WTC11 (cell line): Measurements from ENCODE around the gene LRIG1. TPM values are rescaled to one million over a fixed set of nuclear protein-coding genes. Genes with fewer than 3 reads are reported as not detected.

Experiments used
- ATAC-seq: fragments of 200-7000 bp; cut with Tn5 transposase; 2 replicates; pipeline ENCODE4 v1.10.0; 2021; ENCODE audit warnings: mild to moderate bottlenecking, moderate library complexity
- CTCF ChIA-PET: fragments of 300-600 bp; sonication (Branson Sonifier 250); formaldehyde crosslinking; loops from one replicate; lab custom pipeline; 2021; ENCODE audit warnings: antibody characterized with exemption; lab: Charles Lee
- POLR2A ChIA-PET: fragments of 350-600 bp; sonication (Branson Sonifier 250); formaldehyde crosslinking; loops from one replicate; lab custom pipeline; 2021; ENCODE audit warnings: antibody characterized with exemption; lab: Charles Lee
- DNase-seq: peaks from one replicate; pipeline ENCODE4 v3.0.0; 2021; ENCODE audit warnings: low spot score
- H3K27ac Mint-ChIP-seq: 2 replicates; pipeline ENCODE4 v1.8.0; 2021; ENCODE audit warnings: mixed read lengths
- H3K27me3 Mint-ChIP-seq: 2 replicates; pipeline ENCODE4 v1.8.0; 2021; ENCODE audit warnings: low read depth, mild to moderate bottlenecking, moderate library complexity, mixed read lengths
- H3K36me3 Mint-ChIP-seq: 2 replicates; pipeline ENCODE4 v1.8.0; 2021; ENCODE audit warnings: mixed read lengths
- H3K4me1 Mint-ChIP-seq: 2 replicates; pipeline ENCODE4 v1.8.0; 2022; ENCODE audit warnings: mixed read lengths
- H3K4me3 Mint-ChIP-seq: 2 replicates; pipeline ENCODE4 v1.8.0; 2021; ENCODE audit warnings: mild to moderate bottlenecking, moderate library complexity, mixed read lengths
- H3K9me3 Mint-ChIP-seq: 2 replicates; pipeline ENCODE4 v1.8.0; 2021; ENCODE audit warnings: mixed read lengths
- ATF1 ChIP-seq: sonication (generic); formaldehyde crosslinking; IDR thresholded peaks from 2 replicates; pipeline ENCODE4 v1.8.1; 2023; ENCODE audit warnings: mild to moderate bottlenecking, moderate library complexity, missing genetic modification reagents
- ELF4 ChIP-seq: sonication (generic); formaldehyde crosslinking; IDR thresholded peaks from 2 replicates; pipeline ENCODE4 v1.8.1; 2022; ENCODE audit warnings: low read depth, mild to moderate bottlenecking, moderate library complexity, missing genetic modification reagents
- FOXJ3 ChIP-seq: sonication (generic); formaldehyde crosslinking; IDR thresholded peaks from 2 replicates; pipeline ENCODE4 v1.9.0; 2021; ENCODE audit warnings: missing genetic modification reagents, mild to moderate bottlenecking, borderline replicate concordance
- JAZF1 ChIP-seq: fragments of 250-450 bp; sonication (Bioruptor Pico); IDR thresholded peaks from 2 replicates; pipeline ENCODE4 v1.9.0; 2021; ENCODE audit warnings: moderate library complexity, mild to moderate bottlenecking, inconsistent platforms
- KAT7 ChIP-seq: sonication (generic); formaldehyde crosslinking; IDR thresholded peaks from 2 replicates; pipeline ENCODE4 v1.8.1; 2023; ENCODE audit warnings: missing genetic modification reagents, mild to moderate bottlenecking, borderline replicate concordance
- NFATC4 ChIP-seq: fragments of 250-450 bp; sonication (Bioruptor Pico); IDR thresholded peaks from 2 replicates; pipeline ENCODE4 v1.9.0; 2021; ENCODE audit warnings: mild to moderate bottlenecking
- NR2C2 ChIP-seq: sonication (generic); formaldehyde crosslinking; IDR thresholded peaks from 2 replicates; pipeline ENCODE4 v1.8.0; 2022; ENCODE audit warnings: mild to moderate bottlenecking, missing genetic modification reagents
- RELA ChIP-seq: sonication (generic); formaldehyde crosslinking; IDR thresholded peaks from 2 replicates; pipeline ENCODE4 v1.8.1; 2022; ENCODE audit warnings: missing genetic modification reagents, mild to moderate bottlenecking, borderline replicate concordance
- SMAD4 ChIP-seq: sonication (generic); formaldehyde crosslinking; IDR thresholded peaks from 2 replicates; pipeline ENCODE4 v1.8.0; 2022; ENCODE audit warnings: mild to moderate bottlenecking, missing genetic modification reagents
- SP1 ChIP-seq: sonication (generic); formaldehyde crosslinking; conservative IDR thresholded peaks from 2 replicates; pipeline ENCODE4 v1.8.1; 2022; ENCODE audit warnings: missing genetic modification reagents
- ZNF121 ChIP-seq: sonication (generic); formaldehyde crosslinking; IDR thresholded peaks from 2 replicates; pipeline ENCODE4 v1.8.0; 2023; ENCODE audit warnings: missing genetic modification reagents
- ZNF416 ChIP-seq: fragments of 250-450 bp; sonication (Bioruptor Pico); IDR thresholded peaks from 2 replicates; pipeline ENCODE4 v1.9.0; 2021; ENCODE audit warnings: mild to moderate bottlenecking, inconsistent platforms
- ZNF671 ChIP-seq: fragments of 250-450 bp; sonication (Bioruptor Pico); IDR thresholded peaks from 2 replicates; pipeline ENCODE4 v1.8.0; 2021; ENCODE audit warnings: mild to moderate bottlenecking
- total RNA-seq: library from RNA; stranded (reverse); gene quantifications from 3 replicates; pipeline ENCODE4 v1.2.3, GENCODE V29; 2021
- TF ChIP-seq, protein P1 (sequence below): sonication (generic); formaldehyde crosslinking; IDR thresholded peaks from 2 replicates; pipeline ENCODE4 v1.8.0; 2022; ENCODE audit warnings: mild to moderate bottlenecking, missing genetic modification reagents
- TF ChIP-seq, protein P2 (sequence below): sonication (generic); formaldehyde crosslinking; conservative IDR thresholded peaks from 2 replicates; pipeline ENCODE4 v1.8.1; 2022; ENCODE audit warnings: mild to moderate bottlenecking, missing genetic modification reagents
- TF ChIP-seq, protein P3 (sequence below): fragments of 250-450 bp; sonication (Bioruptor Pico); conservative IDR thresholded peaks from 2 replicates; pipeline ENCODE4 v1.9.0; 2021; ENCODE audit warnings: mild to moderate bottlenecking
- TF ChIP-seq, protein P4 (sequence below): fragments of 250-450 bp; sonication (Bioruptor Pico); IDR thresholded peaks from 2 replicates; pipeline ENCODE4 v1.9.0; 2021; ENCODE audit warnings: mild to moderate bottlenecking, borderline replicate concordance
- TF ChIP-seq, protein P5 (sequence below): fragments of 250-450 bp; sonication (Bioruptor Pico); IDR thresholded peaks from 2 replicates; pipeline ENCODE4 v1.9.0; 2021; ENCODE audit warnings: moderate library complexity, mild to moderate bottlenecking, inconsistent platforms, borderline replicate concordance
- TF ChIP-seq, protein P6 (sequence below): sonication (generic); formaldehyde crosslinking; IDR thresholded peaks from 2 replicates; pipeline ENCODE4 v1.8.1; 2022; ENCODE audit warnings: mild to moderate bottlenecking, missing genetic modification reagents, moderate library complexity, borderline replicate concordance
- TF ChIP-seq, protein P7 (sequence below): sonication (generic); formaldehyde crosslinking; IDR thresholded peaks from 2 replicates; pipeline ENCODE4 v1.8.1; 2022; ENCODE audit warnings: low read depth, mild to moderate bottlenecking, moderate library complexity, missing genetic modification reagents, borderline replicate concordance

The LRIG1 gene
- total RNA-seq, 1 experiment from 2014 or later = 105 TPM

DNA sequence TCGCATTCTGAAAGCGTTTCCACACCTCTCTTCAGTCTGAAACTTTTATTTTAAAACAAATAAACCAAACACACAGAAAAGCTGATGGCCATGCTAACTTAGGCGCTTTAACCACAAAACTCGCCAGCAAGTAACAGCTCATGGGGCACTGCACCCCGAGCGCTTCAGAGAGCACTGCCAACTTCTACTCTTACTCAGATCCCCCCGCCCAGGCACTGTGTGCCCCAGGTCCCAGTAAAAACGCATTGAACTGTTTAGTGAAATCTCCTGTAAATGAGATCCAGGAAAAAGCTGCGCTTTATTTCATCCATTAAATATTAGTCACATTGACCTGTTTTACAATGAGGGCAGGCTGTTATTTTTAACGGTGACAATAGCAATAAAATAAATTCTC lies 99.7 kb downstream of the LRIG1 start:
- no peak for TF ChIP-seq SMAD4 (CRISPR knock-in tag)
- TF ChIP-seq, protein P1, sequence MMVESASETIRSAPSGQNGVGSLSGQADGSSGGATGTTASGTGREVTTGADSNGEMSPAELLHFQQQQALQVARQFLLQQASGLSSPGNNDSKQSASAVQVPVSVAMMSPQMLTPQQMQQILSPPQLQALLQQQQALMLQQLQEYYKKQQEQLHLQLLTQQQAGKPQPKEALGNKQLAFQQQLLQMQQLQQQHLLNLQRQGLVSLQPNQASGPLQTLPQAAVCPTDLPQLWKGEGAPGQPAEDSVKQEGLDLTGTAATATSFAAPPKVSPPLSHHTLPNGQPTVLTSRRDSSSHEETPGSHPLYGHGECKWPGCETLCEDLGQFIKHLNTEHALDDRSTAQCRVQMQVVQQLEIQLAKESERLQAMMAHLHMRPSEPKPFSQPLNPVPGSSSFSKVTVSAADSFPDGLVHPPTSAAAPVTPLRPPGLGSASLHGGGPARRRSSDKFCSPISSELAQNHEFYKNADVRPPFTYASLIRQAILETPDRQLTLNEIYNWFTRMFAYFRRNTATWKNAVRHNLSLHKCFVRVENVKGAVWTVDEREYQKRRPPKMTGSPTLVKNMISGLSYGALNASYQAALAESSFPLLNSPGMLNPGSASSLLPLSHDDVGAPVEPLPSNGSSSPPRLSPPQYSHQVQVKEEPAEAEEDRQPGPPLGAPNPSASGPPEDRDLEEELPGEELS (CRISPR knock-in tag) = no peak
- no peak for TF ChIP-seq NR2C2 (CRISPR knock-in tag)
- TF ChIP-seq, protein P2, sequence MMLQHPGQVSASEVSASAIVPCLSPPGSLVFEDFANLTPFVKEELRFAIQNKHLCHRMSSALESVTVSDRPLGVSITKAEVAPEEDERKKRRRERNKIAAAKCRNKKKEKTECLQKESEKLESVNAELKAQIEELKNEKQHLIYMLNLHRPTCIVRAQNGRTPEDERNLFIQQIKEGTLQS = no peak
- no peak for TF ChIP-seq ZNF671 (CRISPR knock-in tag)
- no peak for TF ChIP-seq SP1 (CRISPR knock-in tag)
- TF ChIP-seq RELA (CRISPR knock-in tag) = no peak
- TF ChIP-seq FOXJ3 = no peak
- no peak for TF ChIP-seq KAT7 (CRISPR knock-in tag)
- TF ChIP-seq, protein P3, sequence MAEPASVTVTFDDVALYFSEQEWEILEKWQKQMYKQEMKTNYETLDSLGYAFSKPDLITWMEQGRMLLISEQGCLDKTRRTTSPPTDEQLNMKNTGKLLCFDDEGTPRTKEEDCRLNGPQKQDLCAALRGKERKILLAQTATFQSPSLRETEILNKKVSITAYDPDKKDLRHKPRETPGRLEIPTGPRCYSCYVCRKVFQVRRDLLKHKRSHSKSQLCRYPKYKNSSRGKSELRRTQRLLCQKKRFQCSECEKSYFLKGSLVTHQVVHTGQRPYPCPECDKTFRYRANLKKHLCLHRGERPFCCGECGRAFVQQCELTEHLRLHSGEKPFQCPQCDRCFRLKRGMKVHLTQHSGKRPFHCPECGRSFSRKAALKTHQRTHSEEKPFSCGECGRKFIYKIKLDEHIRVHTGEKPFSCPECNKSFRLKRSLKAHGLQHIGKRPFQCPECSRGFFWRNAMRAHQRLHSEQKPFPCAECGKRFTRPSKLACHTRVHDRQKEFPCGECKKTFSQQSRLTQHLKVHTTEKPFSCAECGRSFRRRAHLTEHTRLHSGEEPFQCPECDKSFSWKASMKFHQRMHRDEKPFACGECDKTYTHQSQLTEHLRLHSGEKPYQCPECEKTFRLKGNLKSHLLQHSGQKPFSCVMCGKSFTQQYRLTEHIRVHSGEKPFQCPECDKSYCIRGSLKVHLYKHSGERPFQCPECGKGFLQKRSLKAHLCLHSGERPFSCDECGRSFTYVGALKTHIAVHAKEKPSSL = no peak
- TF ChIP-seq ZNF121 (CRISPR knock-in tag) = no peak
- TF ChIP-seq, protein P4, sequence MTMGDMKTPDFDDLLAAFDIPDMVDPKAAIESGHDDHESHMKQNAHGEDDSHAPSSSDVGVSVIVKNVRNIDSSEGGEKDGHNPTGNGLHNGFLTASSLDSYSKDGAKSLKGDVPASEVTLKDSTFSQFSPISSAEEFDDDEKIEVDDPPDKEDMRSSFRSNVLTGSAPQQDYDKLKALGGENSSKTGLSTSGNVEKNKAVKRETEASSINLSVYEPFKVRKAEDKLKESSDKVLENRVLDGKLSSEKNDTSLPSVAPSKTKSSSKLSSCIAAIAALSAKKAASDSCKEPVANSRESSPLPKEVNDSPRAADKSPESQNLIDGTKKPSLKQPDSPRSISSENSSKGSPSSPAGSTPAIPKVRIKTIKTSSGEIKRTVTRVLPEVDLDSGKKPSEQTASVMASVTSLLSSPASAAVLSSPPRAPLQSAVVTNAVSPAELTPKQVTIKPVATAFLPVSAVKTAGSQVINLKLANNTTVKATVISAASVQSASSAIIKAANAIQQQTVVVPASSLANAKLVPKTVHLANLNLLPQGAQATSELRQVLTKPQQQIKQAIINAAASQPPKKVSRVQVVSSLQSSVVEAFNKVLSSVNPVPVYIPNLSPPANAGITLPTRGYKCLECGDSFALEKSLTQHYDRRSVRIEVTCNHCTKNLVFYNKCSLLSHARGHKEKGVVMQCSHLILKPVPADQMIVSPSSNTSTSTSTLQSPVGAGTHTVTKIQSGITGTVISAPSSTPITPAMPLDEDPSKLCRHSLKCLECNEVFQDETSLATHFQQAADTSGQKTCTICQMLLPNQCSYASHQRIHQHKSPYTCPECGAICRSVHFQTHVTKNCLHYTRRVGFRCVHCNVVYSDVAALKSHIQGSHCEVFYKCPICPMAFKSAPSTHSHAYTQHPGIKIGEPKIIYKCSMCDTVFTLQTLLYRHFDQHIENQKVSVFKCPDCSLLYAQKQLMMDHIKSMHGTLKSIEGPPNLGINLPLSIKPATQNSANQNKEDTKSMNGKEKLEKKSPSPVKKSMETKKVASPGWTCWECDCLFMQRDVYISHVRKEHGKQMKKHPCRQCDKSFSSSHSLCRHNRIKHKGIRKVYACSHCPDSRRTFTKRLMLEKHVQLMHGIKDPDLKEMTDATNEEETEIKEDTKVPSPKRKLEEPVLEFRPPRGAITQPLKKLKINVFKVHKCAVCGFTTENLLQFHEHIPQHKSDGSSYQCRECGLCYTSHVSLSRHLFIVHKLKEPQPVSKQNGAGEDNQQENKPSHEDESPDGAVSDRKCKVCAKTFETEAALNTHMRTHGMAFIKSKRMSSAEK (CRISPR knock-in tag) = no peak
- TF ChIP-seq, protein P5, sequence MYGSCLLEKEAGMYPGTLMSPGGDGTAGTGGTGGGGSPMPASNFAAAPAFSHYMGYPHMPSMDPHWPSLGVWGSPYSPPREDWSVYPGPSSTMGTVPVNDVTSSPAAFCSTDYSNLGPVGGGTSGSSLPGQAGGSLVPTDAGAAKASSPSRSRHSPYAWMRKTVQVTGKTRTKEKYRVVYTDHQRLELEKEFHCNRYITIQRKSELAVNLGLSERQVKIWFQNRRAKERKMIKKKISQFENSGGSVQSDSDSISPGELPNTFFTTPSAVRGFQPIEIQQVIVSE (CRISPR knock-in tag) = no peak
- TF ChIP-seq, protein P6, sequence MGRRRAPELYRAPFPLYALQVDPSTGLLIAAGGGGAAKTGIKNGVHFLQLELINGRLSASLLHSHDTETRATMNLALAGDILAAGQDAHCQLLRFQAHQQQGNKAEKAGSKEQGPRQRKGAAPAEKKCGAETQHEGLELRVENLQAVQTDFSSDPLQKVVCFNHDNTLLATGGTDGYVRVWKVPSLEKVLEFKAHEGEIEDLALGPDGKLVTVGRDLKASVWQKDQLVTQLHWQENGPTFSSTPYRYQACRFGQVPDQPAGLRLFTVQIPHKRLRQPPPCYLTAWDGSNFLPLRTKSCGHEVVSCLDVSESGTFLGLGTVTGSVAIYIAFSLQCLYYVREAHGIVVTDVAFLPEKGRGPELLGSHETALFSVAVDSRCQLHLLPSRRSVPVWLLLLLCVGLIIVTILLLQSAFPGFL (CRISPR knock-in tag) = no peak
- TF ChIP-seq NFATC4 = no peak
- TF ChIP-seq ELF4 (CRISPR knock-in tag) = no peak
- TF ChIP-seq ATF1 (CRISPR knock-in tag) = no peak
- no peak for TF ChIP-seq ZNF416 (CRISPR knock-in tag)
- TF ChIP-seq, protein P7, sequence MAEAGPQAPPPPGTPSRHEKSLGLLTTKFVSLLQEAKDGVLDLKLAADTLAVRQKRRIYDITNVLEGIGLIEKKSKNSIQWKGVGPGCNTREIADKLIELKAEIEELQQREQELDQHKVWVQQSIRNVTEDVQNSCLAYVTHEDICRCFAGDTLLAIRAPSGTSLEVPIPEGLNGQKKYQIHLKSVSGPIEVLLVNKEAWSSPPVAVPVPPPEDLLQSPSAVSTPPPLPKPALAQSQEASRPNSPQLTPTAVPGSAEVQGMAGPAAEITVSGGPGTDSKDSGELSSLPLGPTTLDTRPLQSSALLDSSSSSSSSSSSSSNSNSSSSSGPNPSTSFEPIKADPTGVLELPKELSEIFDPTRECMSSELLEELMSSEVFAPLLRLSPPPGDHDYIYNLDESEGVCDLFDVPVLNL = no peak
- no peak for TF ChIP-seq JAZF1 (CRISPR knock-in tag)
- TF ChIP-seq, all 79 proteins: peak for 0
- no peak overlapping the region for H3K4me3 Mint-ChIP-seq
- peaks cover 34% of the 10 kb centered on the region for H3K4me1 Mint-ChIP-seq
- no peaks in the 10 kb centered on the region for H3K27me3 Mint-ChIP-seq
- POLR2A ChIA-PET = no interaction called here
- peak overlapping the region; percentile 45 for H3K27ac Mint-ChIP-seq
- DNase-seq (no peak), ATAC-seq (0 out of 2 replicates have a peak, but pooled peaks have one; percentile 5)
- CTCF ChIA-PET = interaction anchor here (2.3 to 3.5 kb wide), 2 partner anchors 23 to 421 kb away, joined by 8 to 13 read pairs; no protein-coding TSS in a partner anchor
- no peaks in the 10 kb centered on the region for H3K9me3 Mint-ChIP-seq
- peaks cover 78% of the 10 kb centered on the region for H3K36me3 Mint-ChIP-seq
